HCT116 (cell line): ENCODE results near the gene TMC6. TPM values are rescaled to one million over a fixed set of nuclear protein-coding genes. Genes with fewer than 3 reads are reported as not detected.
"Not testable (repeated sequence)": the region's sequence is repeated elsewhere in the genome, so short reads cannot be mapped to it uniquely, and the experiment has no call there.

Source experiments
- ATAC-seq: fragments of 200-7000 bp; cut with Tn5 transposase; 2 replicates; pipeline ENCODE4 v1.9.1; 2020; ENCODE audit warnings: mild to moderate bottlenecking, moderate library complexity
- BruUV-seq: library from RNA; stranded (reverse); fragments of 400-500 nt; replicated peaks from 2 replicates; lab custom pipeline; 2021; lab: Mats Ljungman, UMichigan
- CTCF ChIA-PET: fragments of 300-600 bp; sonication (Branson Sonifier 250); formaldehyde crosslinking; loops from one replicate; lab custom pipeline; 2021; ENCODE audit warnings: antibody characterized with exemption; lab: Charles Lee
- POLR2A ChIA-PET: fragments of 300-600, 350-600 bp; sonication (Branson Sonifier 250); formaldehyde crosslinking; loops from one replicate; lab custom pipeline; 2021; ENCODE audit warnings: antibody characterized with exemption; lab: Charles Lee
- RAD21 ChIA-PET, 2 experiments: fragments of 300-600 bp; sonication (Branson Sonifier 250); formaldehyde crosslinking; loops; one replicate each; lab custom pipeline; 2023; ENCODE audit warnings: low total read pairs in 2 of 2; ENCODE audit not compliant: uncharacterized antibody in 2 of 2, unreplicated experiment in 2 of 2, low non-redundant PET in 1 of 2; lab: Charles Lee
- DNase-seq: peaks from one replicate; pipeline ENCODE4 v3.0.0-alpha.2; 2010; ENCODE audit warnings: low read depth, low spot score
- H2AFZ ChIP-seq: fragments of 200-600 bp; shearing (Covaris generic), sonication (generic); 2 replicates; pipeline ENCODE4 v1.6.1; 2017; ENCODE audit warnings: low read depth, mixed run types, mixed read lengths, antibody characterized with exemption, low read length; ENCODE audit not compliant: poor library complexity, severe bottlenecking
- H3K27ac ChIP-seq: 2 replicates; pipeline ENCODE4 v1.5.1; 2012; ENCODE audit warnings: low read depth, low read length
- H3K27me3 ChIP-seq: fragments of 200-600 bp; sonication (generic); 2 replicates; pipeline ENCODE4 v1.6.1; 2016; ENCODE audit warnings: mixed run types, low read length, mixed read lengths; ENCODE audit not compliant: insufficient read depth
- H3K36me3 ChIP-seq, 2 experiments: fragments of 200-500 bp in 1 of 2; fragments of 200-600 bp in 1 of 2; sonication (Bioruptor generic) in 1 of 2; sonication (generic) in 1 of 2; 2 replicates each; pipeline versions ENCODE4 v1.5.1 to v1.6.1; 2014 to 2016; ENCODE audit warnings: low read length in 2 of 2, inconsistent platforms in 1 of 2, mixed read lengths in 1 of 2, mixed run types in 1 of 2; ENCODE audit not compliant: insufficient read depth in 2 of 2, control insufficient read depth in 1 of 2
- H3K4me1 ChIP-seq, 2 experiments: fragments of 200-600 bp in 1 of 2; sonication (generic) in 1 of 2; 2 replicates each; pipeline versions ENCODE4 v1.5.1 to v1.6.1; 2012 to 2017; ENCODE audit warnings: low read length in 2 of 2, inconsistent platforms in 1 of 2, mild to moderate bottlenecking in 1 of 2, mixed read lengths in 1 of 2, mixed run types in 1 of 2, moderate library complexity in 1 of 2; ENCODE audit not compliant: insufficient read depth in 2 of 2, control insufficient read depth in 1 of 2
- H3K4me2 ChIP-seq: fragments of 200-600 bp; sonication (generic); 2 replicates; pipeline ENCODE4 v1.6.1; 2017; ENCODE audit warnings: mixed run types, low read length, mixed read lengths
- H3K4me3 ChIP-seq, 2 experiments: fragments of 200-600 bp in 1 of 2; sonication (generic) in 1 of 2; replicated peaks in 1 of 2; 2 replicates each; pipeline ENCODE4 v1.5.1; 2011 to 2016; ENCODE audit warnings: low read length in 2 of 2, control low read depth in 1 of 2, low read depth in 1 of 2, mild to moderate bottlenecking in 1 of 2, mixed read lengths in 1 of 2, mixed run types in 1 of 2
- H3K79me2 ChIP-seq: fragments of 200-600 bp; sonication (generic); 2 replicates; pipeline ENCODE4 v1.6.1; 2017; ENCODE audit warnings: mild to moderate bottlenecking, mixed run types, low read length, moderate library complexity, mixed read lengths; ENCODE audit not compliant: insufficient read depth
- H3K9ac ChIP-seq: fragments of 200-600 bp; sonication (generic); 2 replicates; pipeline ENCODE4 v1.6.1; 2016; ENCODE audit warnings: low read length, mixed read lengths
- H3K9me2 ChIP-seq: fragments of 200-600 bp; sonication (generic), shearing (Covaris generic); 2 replicates; pipeline ENCODE4 v1.6.1; 2017; ENCODE audit warnings: mixed run types, mild to moderate bottlenecking, moderate library complexity; ENCODE audit not compliant: insufficient read depth
- H3K9me3 ChIP-seq, 2 experiments: fragments of 200-500 bp in 1 of 2; fragments of 200-600 bp in 1 of 2; sonication (Bioruptor generic) in 1 of 2; sonication (generic) in 1 of 2; 2 replicates each; pipeline ENCODE4 v1.6.1; 2014 to 2017; ENCODE audit warnings: low read length in 2 of 2, mixed read lengths in 2 of 2, inconsistent platforms in 1 of 2, low read depth in 1 of 2, mild to moderate bottlenecking in 1 of 2, mixed run types in 1 of 2, moderate library complexity in 1 of 2; ENCODE audit not compliant: control insufficient read depth in 1 of 2, insufficient read depth in 1 of 2
- H4K20me1 ChIP-seq: fragments of 200-600 bp; sonication (generic), shearing (Covaris generic); 2 replicates; pipeline ENCODE4 v1.6.1; 2017; ENCODE audit warnings: mixed run types, mild to moderate bottlenecking, moderate library complexity; ENCODE audit not compliant: insufficient read depth
- ATF3 ChIP-seq: IDR thresholded peaks from 2 replicates; pipeline ENCODE4 v1.6.1; 2012
- CBX3 ChIP-seq: IDR thresholded peaks from 2 replicates; pipeline ENCODE4 v1.6.1; 2012; ENCODE audit warnings: low read depth
- EGR1 ChIP-seq: IDR thresholded peaks from 2 replicates; pipeline ENCODE4 v1.6.1; 2012; ENCODE audit warnings: low read depth
- ELF1 ChIP-seq: IDR thresholded peaks from 2 replicates; pipeline ENCODE4 v1.6.1; 2012; ENCODE audit warnings: low read depth, borderline replicate concordance
- EZH2 ChIP-seq: fragments of 200-600 bp; sonication (generic); IDR thresholded peaks from 2 replicates; pipeline ENCODE4 v1.6.1; 2017; ENCODE audit warnings: antibody characterized with exemption, mixed run types
- FOSL1 ChIP-seq: IDR thresholded peaks from 2 replicates; pipeline ENCODE4 v1.6.1; 2012; ENCODE audit warnings: low read depth
- POLR2A ChIP-seq: IDR thresholded peaks from 2 replicates; pipeline ENCODE4 v1.7.0; 2011; ENCODE audit warnings: borderline replicate concordance; ENCODE audit not compliant: insufficient read depth, insufficient read length; ENCODE audit errors: extremely low read depth
- SP1 ChIP-seq: IDR thresholded peaks from 2 replicates; pipeline ENCODE4 v1.6.1; 2012; ENCODE audit warnings: low read depth
- SRF ChIP-seq: IDR thresholded peaks from 2 replicates; pipeline ENCODE4 v1.6.1; 2012; ENCODE audit warnings: low read depth
- ZFX ChIP-seq: fragments of 450-650 bp; IDR thresholded peaks from 2 replicates; pipeline ENCODE4 v1.6.1; 2017
- intact Hi-C: fragments of 100-400 bp; cut with micrococcal nuclease; formaldehyde crosslinking; loops from 2 replicates; pipeline ENCODE4 v1.10.0; 2022
- total RNA-seq: library from RNA; stranded (reverse); gene quantifications from one replicate; pipeline ENCODE4 v1.2.1, GENCODE V29; 2021; ENCODE audit not compliant: unreplicated experiment
- TF ChIP-seq, protein P1 (sequence below): IDR thresholded peaks from 2 replicates; pipeline ENCODE4 v1.6.1; 2011; ENCODE audit warnings: mild to moderate bottlenecking, low read length, moderate library complexity; ENCODE audit not compliant: insufficient replicate concordance; ENCODE audit errors: extremely low read depth

TMC6 gene
- total RNA-seq, 1 experiment from 2014 or later, result 142 TPM

DNA sequence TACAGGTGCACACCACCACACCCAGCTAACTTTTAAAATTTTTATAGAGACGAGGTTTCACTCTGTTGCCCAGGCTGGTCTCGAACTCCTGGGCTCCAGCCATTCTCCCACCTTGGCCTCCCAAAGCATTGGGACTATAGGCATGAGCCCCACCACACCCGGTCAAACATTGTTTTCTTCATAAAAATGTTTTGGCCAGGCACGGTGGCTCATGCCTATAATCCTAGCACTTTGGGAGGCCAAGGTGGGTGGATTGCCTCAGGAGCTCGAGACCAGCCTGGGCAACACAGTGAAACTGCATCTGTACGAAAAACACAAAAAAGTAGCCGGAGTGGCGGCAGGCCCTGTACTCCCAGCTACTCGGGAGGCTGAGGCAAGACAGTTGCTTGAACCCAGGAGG, 12.1 kb downstream of the TMC6 start (continued):
- TF ChIP-seq POLR2A (no peak), FOSL1 (no peak), SRF (no peak), SP1 (no peak), ATF3 (no peak), ELF1 (no peak), EGR1 (no peak), ZFX (no peak), CBX3 (no peak), EZH2 (no peak)
- TF ChIP-seq, protein P1, sequence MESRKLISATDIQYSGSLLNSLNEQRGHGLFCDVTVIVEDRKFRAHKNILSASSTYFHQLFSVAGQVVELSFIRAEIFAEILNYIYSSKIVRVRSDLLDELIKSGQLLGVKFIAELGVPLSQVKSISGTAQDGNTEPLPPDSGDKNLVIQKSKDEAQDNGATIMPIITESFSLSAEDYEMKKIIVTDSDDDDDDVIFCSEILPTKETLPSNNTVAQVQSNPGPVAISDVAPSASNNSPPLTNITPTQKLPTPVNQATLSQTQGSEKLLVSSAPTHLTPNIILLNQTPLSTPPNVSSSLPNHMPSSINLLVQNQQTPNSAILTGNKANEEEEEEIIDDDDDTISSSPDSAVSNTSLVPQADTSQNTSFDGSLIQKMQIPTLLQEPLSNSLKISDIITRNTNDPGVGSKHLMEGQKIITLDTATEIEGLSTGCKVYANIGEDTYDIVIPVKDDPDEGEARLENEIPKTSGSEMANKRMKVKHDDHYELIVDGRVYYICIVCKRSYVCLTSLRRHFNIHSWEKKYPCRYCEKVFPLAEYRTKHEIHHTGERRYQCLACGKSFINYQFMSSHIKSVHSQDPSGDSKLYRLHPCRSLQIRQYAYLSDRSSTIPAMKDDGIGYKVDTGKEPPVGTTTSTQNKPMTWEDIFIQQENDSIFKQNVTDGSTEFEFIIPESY, result no peak
- TF ChIP-seq, all 23 proteins: peak for 0

DNA sequence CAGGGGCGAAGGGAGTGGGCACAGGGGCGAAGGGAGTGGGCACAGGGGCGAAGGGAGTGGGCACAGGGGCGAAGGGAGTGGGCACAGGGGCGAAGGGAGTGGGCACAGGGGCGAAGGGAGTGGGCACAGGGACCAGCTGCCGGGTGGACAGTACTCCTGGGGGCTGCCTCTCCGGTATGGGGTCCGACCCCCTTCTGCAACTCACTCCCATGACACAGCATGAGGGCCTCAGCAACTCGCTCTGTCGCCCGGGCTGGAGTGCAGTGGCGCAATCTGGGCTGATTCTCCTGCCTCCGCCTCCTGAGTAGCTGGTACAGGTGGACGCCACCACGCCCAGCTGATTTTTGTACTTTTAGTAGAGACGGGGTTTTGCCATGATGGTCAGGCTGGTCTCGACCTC, 12.8 kb downstream of the TMC6 start:
- H3K9me3 ChIP-seq, H3K9ac ChIP-seq, DNase-seq, RAD21 ChIA-PET, POLR2A ChIA-PET, H4K20me1 ChIP-seq, H3K9me2 ChIP-seq, H3K79me2 ChIP-seq, H3K4me2 ChIP-seq, H3K27me3 ChIP-seq, H2AFZ ChIP-seq, H3K36me3 ChIP-seq, H3K4me3 ChIP-seq, ATAC-seq, H3K4me1 ChIP-seq, BruUV-seq, H3K27ac ChIP-seq: not testable (repeated sequence)
- intact Hi-C loops, result loop anchor here (10.0 kb wide), 1 partner anchor 309 kb away; no protein-coding TSS in a partner anchor
- CTCF ChIA-PET, result interaction anchor here (1.1 to 1.3 kb wide), 5 partner anchors 12 to 135 kb away, joined by 3 to 4 read pairs (median 3); partner anchors contain the start of genes AFMID, TK1 and TMC6
